Activated CD4-positive, CD25-positive, alpha-beta regulatory T cell treated with anti-CD3 and anti-CD28 coated beads, Interleukin-2, amount 50 U/mL, for 16 hours (primary cell): ENCODE data around the gene SCN8A.

Experiments used
- DNase-seq: peaks from one replicate; pipeline ENCODE4 v3.0.0-alpha.2; 2020; ENCODE audit warnings: low read depth, low spot score

Gene SCN8A

DNA sequence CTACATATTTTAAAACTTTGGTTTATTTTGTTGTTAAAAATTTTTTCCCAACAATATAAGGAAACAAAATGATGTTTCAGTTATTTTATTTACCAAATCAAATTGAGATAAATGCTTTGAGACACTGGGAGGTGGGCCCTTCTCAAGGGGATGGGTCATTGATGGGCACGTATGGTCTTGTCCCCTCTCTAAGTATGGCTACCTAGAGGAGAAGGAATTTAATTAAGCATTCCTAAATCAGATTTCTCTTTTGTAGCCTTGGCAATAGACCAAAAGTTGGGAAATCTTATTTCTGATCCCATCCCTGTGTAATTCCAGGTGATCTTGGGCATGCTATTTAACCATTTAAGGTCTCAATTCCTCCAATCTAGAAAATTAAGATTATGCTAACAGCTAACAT is 79.0 kb downstream of the SCN8A start:
- no peak for DNase-seq

DNA sequence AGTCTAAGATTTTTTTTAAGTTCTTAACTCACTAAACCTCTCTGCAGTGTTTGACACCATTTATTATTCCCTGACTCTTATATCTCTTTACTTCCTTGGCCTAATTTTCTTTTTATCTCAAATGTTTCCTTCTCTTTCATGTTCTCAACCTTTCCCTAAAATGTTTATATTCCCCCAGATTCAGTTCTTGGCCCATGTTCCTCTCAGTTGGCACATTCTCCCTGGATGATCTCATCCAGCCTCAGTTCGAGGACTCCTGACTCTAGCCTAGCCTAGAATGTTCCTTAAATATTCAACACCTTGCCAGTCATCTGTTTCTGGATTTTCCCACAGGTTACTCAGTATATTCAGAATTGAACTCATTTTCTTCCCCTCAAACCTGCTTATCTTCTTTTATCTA is 81.3 kb downstream of the SCN8A start:
- DNase-seq = no peak

DNA sequence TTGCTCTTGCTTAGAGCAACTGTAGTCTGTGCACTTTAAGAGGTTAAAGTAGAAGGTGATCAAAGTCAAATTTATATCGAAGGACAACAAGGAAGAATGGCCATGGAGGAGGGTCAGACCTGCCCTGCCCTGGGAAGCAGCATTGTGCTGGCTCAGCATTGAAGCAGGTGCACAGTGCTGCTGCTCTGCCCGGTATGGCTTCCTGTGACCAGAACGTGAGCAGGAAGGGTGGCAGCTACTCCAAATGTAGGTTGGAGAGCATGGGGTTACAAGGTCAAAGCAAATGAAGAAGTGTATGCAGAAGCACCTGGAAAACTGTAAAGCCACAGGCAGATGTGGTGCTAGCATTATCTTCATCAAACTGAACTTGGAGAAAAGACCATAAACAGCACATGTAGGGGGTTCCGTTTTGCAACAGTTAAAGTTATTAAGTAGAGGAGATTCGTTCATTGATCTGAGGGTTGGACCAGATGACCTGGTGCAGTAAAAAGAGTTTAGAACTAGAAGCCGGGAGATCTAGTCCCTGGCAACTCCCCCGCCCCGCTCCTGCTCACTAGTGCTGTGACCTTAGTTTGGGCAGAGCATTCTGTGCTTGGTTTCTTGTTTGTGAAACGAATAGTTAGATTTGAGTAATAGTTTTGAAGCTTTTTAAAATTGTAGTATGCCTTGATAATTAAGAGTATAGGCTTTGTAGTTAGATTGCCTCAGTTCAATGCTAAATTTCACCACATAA is 84.2 kb downstream of the SCN8A start:
- DNase-seq = no peak

DNA sequence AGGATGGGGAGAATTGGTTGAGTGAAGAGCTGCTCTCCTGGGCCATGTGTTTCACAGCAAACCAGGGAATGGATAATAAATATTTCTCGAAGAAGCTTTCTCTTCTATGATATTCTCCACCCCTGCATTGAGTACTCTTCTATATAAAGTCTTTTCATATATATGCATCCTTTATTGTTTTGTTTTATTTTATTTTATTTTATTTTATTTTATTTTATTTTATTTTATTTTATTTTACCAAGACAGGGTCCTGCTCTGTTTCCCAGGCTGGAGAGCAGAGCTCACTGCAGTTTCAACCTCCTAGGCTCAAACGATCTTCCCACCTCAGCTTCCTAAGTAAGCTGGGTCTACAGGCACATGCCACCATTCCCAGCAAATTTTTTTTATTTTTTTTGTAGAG is 85.8 kb downstream of the SCN8A start:
- DNase-seq = no peak

DNA sequence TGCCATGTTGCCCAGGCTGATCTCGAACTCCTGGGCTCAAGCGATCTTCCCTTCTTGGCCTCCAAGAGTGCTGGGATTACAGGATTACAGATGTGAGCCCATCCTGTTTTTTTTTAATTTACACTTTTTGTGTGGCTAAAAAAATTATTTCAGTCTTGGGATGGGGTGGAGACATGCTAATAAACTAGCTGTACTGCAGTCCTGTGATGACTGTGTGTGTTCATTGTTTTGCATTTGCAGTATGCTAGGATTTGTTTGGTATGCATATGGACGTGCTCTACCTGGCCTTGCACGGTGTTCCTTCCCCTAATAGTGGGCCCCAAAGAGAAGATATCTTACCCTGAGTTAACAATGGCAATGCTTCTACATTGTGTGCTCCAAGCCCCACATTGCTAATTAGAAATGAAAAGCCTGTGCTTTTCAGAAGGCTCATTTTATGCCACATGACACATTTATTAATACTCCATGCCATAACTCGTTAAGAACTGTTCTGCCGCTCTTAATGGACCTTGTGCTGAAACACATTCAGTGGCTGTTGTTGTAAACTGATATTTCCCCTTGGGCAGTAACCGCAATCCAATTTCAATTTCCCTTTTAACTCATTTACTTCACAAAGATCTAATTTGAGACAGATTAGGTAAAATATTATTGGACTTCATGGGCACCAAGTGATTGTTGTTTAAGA is 86.4 kb downstream of the SCN8A start:
- DNase-seq = no peak

DNA sequence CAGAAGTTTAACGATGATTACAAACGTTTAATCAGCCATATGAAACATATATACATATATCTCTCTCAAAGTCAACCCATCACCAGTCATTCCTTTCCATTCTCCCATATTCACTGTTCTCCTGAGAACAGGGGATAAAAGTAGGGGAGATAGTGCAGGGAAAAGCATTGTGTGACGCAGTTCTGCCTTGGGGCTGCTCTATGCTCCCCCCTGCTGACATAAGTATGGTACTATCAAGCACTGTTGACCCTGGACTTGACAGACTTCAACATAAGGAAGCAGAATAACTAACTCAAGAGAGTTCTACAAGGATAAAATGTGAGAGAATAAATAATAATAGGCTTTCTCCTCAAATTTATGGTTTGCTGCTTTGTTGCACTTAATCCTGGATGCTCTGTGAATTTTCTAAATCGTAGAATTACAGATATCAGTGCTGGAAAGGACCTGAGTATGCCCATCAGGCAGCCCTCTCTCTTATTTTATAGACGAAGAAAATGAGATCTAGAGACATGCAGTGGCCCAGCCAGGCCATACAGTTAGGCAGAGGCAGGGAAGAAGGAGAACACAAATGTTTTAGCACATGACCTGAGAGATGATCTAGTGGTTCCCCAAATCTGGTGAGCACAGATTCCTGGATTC is 87.2 kb downstream of the SCN8A start:
- DNase-seq = no peak

DNA sequence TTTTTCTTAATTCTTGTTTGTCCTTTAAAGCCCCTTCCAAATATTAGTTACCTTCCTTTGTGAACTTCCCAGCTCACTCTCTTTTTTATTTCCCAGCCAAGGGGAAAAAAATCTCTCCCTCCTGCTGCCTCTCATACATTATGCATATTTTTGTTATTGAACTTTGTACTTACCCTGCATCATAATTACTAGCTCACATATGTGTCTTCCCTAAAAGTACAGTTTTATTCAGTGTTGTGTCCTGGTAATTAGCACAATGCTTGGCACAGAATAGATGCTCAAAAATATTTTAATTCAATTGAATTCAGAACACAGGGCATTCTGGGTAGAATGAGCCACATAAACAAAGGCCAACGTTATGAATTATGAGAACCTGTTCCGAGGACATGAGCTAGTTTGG is 91.9 kb downstream of the SCN8A start:
- DNase-seq = no peak

DNA sequence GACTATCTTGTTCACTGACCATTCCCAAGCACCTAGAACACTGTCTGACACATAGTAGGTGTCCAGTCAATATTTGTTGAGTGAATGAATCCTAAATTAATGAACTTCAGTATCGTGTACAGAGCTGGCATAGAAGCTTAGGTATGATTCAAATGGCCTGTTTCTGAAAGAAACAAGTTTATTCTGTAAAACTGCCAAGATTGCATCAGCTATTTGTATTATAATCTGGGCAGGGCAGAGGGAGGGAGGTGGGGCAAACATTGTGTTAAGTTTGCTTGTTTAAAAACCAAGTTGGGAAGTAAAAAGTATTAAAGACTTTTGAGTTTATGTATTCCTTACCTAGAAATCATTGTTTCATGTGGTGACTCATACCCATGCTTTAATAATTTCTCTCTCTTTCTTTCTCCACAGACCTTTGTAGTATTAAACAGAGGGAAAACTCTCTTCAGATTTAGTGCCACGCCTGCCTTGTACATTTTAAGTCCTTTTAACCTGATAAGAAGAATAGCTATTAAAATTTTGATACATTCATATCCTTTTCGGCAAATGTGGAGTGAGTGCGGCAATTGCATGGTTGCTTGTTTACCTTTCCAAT is 92.8 kb downstream of the SCN8A start:
- DNase-seq = no peak

DNA sequence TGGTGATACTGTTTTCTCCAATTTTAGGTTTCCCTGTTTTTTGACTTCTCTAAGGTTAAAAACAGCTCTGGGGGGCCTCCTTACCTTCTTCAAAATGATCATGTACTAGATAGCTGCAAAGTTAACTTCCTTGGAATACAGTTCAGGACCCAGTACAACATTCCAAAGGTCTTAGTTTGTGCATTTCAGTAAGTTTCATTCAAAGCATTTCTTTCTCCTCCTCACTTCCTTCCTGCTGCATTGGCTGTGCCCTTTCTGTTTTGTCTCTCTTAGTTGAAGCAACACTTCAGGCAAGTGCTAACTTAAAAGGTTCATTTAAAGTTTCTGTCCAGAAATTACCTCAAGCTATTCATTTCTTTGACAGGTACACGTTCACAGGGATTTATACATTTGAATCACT is 95.7 kb downstream of the SCN8A start:
- no peak for DNase-seq

DNA sequence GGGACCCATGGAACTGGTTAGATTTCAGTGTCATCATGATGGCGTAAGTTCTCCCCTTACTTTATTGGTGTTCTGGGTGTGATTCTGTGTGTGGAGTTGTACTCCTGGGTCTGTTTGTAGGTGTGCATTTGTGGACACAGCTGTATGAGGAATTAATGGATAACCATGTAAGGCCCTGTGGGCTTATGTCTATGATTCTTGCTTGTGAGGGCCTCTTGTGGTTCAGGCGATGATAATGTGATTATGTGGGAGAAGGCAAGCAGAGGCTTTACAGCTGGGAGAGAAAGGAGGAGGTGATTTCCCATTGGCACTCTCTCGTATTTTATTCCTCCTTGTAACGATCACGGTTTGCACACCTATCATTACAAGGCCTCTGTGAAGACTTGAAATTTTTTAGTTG is 96.1 kb downstream of the SCN8A start:
- DNase-seq = no peak

DNA sequence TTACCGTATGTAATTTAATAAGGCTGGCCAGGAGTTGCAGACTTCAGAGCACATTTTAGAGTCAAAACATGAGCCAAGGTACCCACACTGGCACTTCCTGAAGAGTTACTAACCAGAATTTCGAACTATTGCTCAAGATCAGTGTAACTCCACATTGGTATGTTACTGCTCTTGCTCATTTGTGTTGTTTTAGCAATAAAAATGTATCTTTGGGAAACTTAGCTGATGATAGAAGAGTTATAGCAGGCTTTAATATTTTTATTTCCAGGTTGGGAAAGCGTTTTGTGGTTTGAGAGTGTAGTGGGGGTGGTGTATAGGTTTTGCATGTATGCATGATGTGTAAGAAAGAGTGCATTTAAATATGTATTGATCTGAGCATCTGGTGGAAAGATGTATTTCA is 96.6 kb downstream of the SCN8A start:
- no peak for DNase-seq

DNA sequence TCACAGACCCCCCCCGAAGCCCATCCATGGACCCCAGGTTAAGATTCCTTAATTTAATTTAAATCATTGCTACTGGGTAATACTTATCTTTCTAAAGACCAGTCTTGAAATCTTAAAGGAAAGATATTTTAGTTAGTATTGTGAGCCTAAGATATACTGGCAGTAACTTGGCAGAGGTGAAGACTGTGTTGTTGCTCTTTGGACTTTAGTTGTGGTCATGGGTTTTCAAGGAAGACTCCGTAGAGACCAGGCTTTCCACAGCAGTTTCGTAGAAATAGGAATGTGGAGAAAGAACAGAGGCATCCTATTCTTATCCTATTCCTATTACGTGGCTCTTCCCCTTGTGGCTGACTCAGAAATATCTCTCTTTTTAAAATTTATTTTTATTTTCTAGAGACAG is 99.0 kb downstream of the SCN8A start:
- no peak for DNase-seq

DNA sequence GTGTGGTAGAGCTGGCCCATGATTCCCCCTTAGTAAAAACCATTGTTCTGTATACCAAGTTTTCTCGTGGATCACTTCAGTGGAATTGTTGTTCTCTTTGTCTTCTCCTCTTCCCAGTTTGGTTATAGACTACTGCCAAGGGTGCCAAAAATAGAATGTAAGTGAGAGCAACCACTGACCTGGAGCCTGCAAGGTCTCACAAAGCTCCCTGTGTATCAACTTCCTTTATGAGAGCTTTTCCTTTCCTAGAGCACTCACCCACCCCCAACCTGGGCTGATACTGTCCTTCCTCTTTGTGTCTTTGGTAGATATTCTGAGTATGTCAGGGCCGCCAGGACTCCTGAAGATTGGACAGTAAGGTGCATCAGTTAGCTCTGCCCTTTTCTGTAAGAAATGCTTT is 101.0 kb downstream of the SCN8A start:
- DNase-seq = no peak

DNA sequence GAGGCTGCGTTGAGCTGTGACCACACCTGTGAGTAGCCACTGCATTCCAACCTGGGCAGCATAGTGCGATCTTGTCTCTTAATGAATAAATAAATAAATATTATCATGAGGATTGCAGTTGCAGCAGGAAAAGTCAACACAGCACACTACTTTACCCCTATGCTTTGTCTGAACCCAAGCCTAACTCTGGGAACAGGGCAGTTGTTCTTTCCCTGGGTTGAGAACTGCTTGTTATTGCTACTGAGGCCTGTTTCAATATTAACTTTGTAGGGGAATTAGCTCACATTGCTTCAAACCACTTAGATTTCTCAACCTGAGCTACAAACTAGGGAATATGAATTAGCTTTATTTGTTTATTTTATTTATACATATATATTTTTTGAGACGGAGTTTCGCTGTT is 102.5 kb downstream of the SCN8A start:
- DNase-seq = no peak

DNA sequence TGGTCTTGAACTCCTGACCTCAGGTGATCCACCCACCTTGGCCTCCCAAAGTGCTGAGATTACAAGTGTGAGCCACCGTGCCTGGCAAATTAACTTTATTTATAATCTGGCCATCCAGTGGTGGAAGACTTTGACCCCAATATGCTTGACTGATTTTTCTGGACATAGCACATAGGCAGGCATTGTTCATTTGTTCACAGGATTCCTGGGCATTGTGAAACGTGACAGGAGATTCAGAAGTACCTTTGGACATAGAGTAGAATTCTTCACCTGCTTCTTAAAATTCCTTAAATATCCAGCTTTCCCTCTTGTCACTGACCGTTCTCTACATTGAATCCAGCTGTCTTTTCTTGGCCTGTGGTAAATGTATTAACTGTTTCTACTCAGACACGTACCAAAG is 103.1 kb downstream of the SCN8A start:
- DNase-seq = no peak

DNA sequence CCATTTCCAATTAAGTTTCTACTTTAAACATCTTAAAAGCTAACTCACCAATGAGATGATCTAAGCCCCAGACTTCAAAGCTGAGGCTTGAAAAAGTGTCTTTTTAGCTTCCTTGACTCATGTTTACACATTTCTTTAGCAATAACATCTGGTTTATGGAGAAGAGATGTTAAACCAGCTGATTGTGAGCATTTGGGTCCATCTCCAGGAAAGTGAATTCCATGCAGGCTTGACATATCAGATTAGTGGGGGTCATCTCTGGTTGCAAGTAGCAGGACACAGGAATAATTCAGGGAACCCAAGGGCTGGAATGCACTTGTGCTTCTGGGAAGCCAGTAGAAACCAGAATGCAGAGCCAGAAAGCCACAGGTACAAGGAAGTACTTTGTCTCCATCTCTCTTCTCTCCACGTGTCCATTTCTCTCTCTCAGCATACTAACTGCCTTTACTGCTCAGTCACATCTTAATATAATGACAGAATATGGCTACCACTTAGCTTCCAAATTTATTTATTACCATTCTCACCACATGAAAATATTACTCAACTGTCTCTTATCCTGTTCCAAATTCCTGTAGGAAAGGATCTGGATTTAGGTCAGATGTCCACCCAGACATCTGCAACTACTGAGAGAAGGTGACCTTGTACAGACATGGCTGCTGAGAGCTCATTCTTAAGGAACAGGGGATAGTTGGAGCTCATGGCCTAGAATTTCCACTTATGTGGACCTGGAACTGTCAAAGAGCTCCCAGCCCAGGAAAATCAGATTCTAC is 104.4 kb downstream of the SCN8A start:
- no peak for DNase-seq

DNA sequence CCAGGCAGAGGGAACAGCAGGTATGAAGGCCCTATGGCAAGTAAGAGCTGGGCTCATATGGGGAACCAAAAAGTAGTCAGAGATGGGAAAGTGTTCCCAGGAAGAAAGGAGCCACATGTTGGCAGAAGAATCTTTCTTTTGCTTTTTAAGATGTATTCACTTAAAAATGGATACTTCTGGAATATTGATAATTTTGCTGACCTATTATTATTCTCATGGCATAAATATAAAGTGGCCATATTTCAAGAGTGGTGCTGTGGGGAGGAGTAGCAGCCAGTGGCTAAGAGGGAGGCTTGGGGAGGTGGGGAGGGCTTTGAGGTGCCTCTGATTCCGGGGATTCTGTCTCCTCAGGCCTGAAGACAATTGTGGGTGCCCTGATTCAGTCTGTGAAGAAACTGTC is 108.2 kb downstream of the SCN8A start:
- no peak for DNase-seq

DNA sequence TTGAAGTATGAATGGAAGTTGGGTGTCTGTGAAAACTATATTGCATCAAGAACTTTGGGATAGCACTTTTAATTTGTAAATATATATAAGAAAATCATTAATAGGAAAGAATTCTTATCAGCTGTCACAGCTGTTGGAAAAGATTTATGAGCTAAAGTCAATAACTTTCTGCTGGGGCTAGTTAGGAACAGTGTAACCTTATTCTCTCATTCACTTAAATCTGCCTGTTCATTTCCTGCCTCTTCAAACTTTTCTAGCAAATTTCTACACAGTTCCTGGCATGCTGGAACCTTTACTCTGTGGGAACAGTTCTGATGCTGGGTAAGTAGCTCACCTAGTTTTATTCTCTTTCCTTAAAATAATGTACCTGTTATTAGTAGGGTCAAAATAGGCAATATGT is 109.9 kb downstream of the SCN8A start:
- no peak for DNase-seq

DNA sequence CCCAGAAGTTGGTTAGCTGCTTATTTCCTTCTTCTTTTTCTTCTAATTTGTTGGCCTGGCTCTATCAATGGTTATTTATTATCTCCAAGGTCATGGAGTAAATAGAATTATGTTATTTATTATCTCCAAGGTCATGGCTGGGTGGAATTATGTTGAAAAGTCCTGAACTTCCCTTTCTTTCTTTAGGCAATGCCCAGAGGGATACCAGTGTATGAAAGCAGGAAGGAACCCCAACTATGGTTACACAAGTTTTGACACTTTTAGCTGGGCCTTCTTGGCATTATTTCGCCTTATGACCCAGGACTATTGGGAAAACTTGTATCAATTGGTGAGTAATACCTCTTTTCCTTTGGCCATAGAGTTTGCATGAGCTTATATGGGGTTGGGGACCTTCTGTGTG is 111.6 kb downstream of the SCN8A start:
- DNase-seq = no peak

DNA sequence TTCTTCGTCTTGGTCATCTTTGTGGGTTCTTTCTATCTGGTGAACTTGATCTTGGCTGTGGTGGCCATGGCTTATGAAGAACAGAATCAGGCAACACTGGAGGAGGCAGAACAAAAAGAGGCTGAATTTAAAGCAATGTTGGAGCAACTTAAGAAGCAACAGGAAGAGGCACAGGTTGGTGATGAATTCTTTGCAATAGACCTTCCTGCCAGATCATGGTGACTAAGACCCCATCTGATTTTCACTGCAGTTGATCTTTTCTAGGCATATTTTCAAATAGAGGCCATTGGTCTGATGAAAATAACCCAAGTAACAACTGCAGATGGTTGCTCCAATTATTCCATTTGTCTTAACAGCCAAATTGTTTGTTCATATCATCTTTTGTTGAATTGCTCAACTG is 114.4 kb downstream of the SCN8A start:
- DNase-seq = no peak

DNA sequence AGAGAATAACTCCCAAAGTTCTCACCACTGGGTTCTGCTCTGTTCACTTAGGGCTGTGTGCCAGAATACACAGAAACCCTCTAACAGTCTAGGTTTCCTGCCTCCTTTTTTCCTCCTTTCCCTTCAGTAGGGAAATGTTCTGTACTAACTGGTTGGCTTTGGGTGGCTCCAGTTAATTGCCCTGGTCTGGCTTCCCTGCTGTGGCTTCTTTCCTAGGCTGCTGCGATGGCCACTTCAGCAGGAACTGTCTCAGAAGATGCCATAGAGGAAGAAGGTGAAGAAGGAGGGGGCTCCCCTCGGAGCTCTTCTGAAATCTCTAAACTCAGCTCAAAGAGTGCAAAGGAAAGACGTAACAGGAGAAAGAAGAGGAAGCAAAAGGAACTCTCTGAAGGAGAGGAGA is 115.2 kb downstream of the SCN8A start:
- no peak for DNase-seq

DNA sequence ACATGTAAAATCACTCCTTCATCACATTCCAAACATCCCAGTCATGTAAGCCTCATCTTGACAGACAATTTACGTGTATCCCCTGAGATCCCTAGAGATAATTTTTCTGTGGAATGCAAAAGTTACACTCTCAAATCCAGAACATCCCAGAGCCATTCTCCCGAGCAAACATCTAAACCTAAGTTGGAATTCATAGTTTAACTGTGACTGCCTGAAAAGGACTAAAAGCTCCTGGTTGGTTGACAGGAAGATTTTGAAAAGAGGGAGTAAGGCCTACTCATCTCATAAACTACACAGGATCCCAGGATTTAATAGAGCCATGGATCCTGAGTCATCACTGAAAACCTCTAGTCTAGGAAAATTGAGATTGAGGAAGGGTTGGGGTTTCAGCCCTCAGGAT is 123.6 kb downstream of the SCN8A start:
- DNase-seq = no peak
